Measurements from ENCODE around the gene PIGC. TPM values are rescaled to one million over a fixed set of nuclear protein-coding genes. Genes with fewer than 3 reads are reported as not detected.

The PIGC gene
- total RNA-seq, 1 experiment from 2014 or later: 16.2 TPM

- ATAC-seq (no peak), DNase-seq (ENCODE audit: low spot score) (no peak)
- POLR2A ChIA-PET: no interaction called here
- Mint-ChIP-seq H3K9me3 (no peaks in the 10 kb centered on the region), H3K4me1 (peaks cover 48% of the 10 kb centered on the region), H3K36me3 (no peaks in the 10 kb centered on the region), H3K27me3 (ENCODE audit: low read depth) (no peaks in the 10 kb centered on the region), H3K27ac (peak within 1 kb of the TSS; percentile 74), H3K4me3 (no peak within 1 kb of the TSS)
- CTCF ChIA-PET: interaction anchor here (2.3 kb wide), 1 partner anchor 21 kb away, joined by 7 read pairs; no protein-coding TSS in a partner anchor
- no peak for TF ChIP-seq CTCF (IDR thresholded peaks at IDR 0.05)
- TF ChIP-seq CREB1 (CRISPR knock-in tag; IDR thresholded peaks at IDR 0.05): no peak
- no peak for TF ChIP-seq GRHL2 (CRISPR knock-in tag; IDR thresholded peaks at IDR 0.05; ENCODE audit: insufficient replicate concordance, severe bottlenecking)
- TF ChIP-seq JUN (CRISPR knock-in tag; IDR thresholded peaks at IDR 0.05): no peak
- TF ChIP-seq FOXP1 (CRISPR knock-in tag; IDR thresholded peaks at IDR 0.05; ENCODE audit: borderline replicate concordance): no peak
- no peak for TF ChIP-seq E2F5 (CRISPR knock-in tag; IDR thresholded peaks at IDR 0.05)
- TF ChIP-seq CBFB (CRISPR knock-in tag; IDR thresholded peaks at IDR 0.05; ENCODE audit: low read depth): no peak
- no peak for TF ChIP-seq JAZF1 (CRISPR knock-in tag; IDR thresholded peaks at IDR 0.05)
- no peak for TF ChIP-seq USF2 (CRISPR knock-in tag; IDR thresholded peaks at IDR 0.05)
- no peak for TF ChIP-seq SMAD4 (CRISPR knock-in tag; IDR thresholded peaks at IDR 0.05)
- TF ChIP-seq MXD4 (CRISPR knock-in tag; IDR thresholded peaks at IDR 0.05; ENCODE audit: borderline replicate concordance): no peak
- TF ChIP-seq ATF6 (CRISPR knock-in tag; IDR thresholded peaks at IDR 0.05): no peak
- no peak for TF ChIP-seq GABPB1 (CRISPR knock-in tag; IDR thresholded peaks at IDR 0.05)
- no peak for TF ChIP-seq ATF1 (CRISPR knock-in tag; IDR thresholded peaks at IDR 0.05)
Observed at GRCh38 chr1:172420385-172420784, 23.5 kb downstream of the PIGC start, which contains the start of gene C1orf105. C1orf105 (plus strand) TSS chr1:172420685; CDS start chr1:172420886, 201 bp downstream.

GRCh38 chr1:172417557-172417956 lies 26.3 kb downstream of the PIGC start:
- CTCF ChIA-PET: interaction anchor here (0.7 to 2.8 kb wide), 5 partner anchors 15 to 415 kb away, joined by 3 to 11 read pairs (median 3); no protein-coding TSS in a partner anchor
- no peaks in the 10 kb centered on the region for H3K36me3 Mint-ChIP-seq
- no peaks in the 10 kb centered on the region for H3K9me3 Mint-ChIP-seq
- H3K27me3 Mint-ChIP-seq (ENCODE audit: low read depth): no peaks in the 10 kb centered on the region
- H3K27ac Mint-ChIP-seq: no peak overlapping the region
- peak; percentile 62 for ATAC-seq
- H3K4me1 Mint-ChIP-seq: peaks cover 48% of the 10 kb centered on the region
- POLR2A ChIA-PET: interaction anchor here (0.9 kb wide), 1 partner anchor 9 kb away, joined by 3 read pairs; no protein-coding TSS in a partner anchor
- no peak for DNase-seq (ENCODE audit: low spot score)
- no peak overlapping the region for H3K4me3 Mint-ChIP-seq
- TF ChIP-seq SOX15 (CRISPR knock-in tag; IDR thresholded peaks at IDR 0.05) (no peak), PRRX2 (CRISPR knock-in tag; IDR thresholded peaks at IDR 0.05) (no peak), ZNF416 (CRISPR knock-in tag; IDR thresholded peaks at IDR 0.05) (no peak), ETV6 (CRISPR knock-in tag; IDR thresholded peaks at IDR 0.05) (no peak), KAT7 (CRISPR knock-in tag; IDR thresholded peaks at IDR 0.05; ENCODE audit: borderline replicate concordance) (no peak), ZNF281 (CRISPR knock-in tag; IDR thresholded peaks at IDR 0.05) (no peak), STAT6 (CRISPR knock-in tag; conservative IDR thresholded peaks at IDR 0.05; ENCODE audit: low read depth) (no peak)
